GM21360 (cell line): ENCODE data around the gene MACROD2.
"Not testable (repeated sequence)": the region's sequence is repeated elsewhere in the genome, so short reads cannot be mapped to it uniquely, and the experiment has no call there.

Experiments
- ATAC-seq: cut with Tn5 transposase; IDR thresholded peaks from one replicate; pipeline ENCODE4 v1.9.1; 2021; ENCODE audit warnings: mild to moderate bottlenecking, moderate library complexity; ENCODE audit not compliant: unreplicated experiment

Gene MACROD2

GRCh38 chr20:14189794-14190402 is 194.6 kb downstream of the MACROD2 start:
- ATAC-seq, result no peak

- ATAC-seq, result no peak
Measured at GRCh38 chr20:14191559-14191958, 196.2 kb downstream of the MACROD2 start.

- no peak for ATAC-seq
Measured at GRCh38 chr20:14193443-14193842, 198.1 kb downstream of the MACROD2 start.

- ATAC-seq, result no peak
Measured at GRCh38 chr20:14193885-14194284, 198.6 kb downstream of the MACROD2 start.

- no peak for ATAC-seq
Measured at GRCh38 chr20:14197097-14197496, 201.8 kb downstream of the MACROD2 start.

GRCh38 chr20:14198416-14198815 is 203.1 kb downstream of the MACROD2 start:
- no peak for ATAC-seq

- no peak for ATAC-seq
Measured at GRCh38 chr20:14199111-14199510, 203.8 kb downstream of the MACROD2 start.

GRCh38 chr20:14203657-14204056 is 208.3 kb downstream of the MACROD2 start:
- ATAC-seq, result no peak

GRCh38 chr20:14207591-14207990 is 212.3 kb downstream of the MACROD2 start:
- no peak for ATAC-seq

GRCh38 chr20:14208956-14209355 is 213.6 kb downstream of the MACROD2 start:
- ATAC-seq, result no peak

- ATAC-seq, result no peak
Measured at GRCh38 chr20:14210146-14210545, 214.8 kb downstream of the MACROD2 start.

GRCh38 chr20:14214046-14214445 is 218.7 kb downstream of the MACROD2 start:
- no peak for ATAC-seq

GRCh38 chr20:14215880-14216279 is 220.6 kb downstream of the MACROD2 start:
- ATAC-seq, result not testable (repeated sequence)

GRCh38 chr20:14219801-14220461 is 224.6 kb downstream of the MACROD2 start:
- no peak for ATAC-seq

- no peak for ATAC-seq
Measured at GRCh38 chr20:14220986-14221385, 225.7 kb downstream of the MACROD2 start.

- no peak for ATAC-seq
Measured at GRCh38 chr20:14223806-14224205, 228.5 kb downstream of the MACROD2 start.

- ATAC-seq, result not testable (repeated sequence)
Measured at GRCh38 chr20:14226051-14227049, 231.0 kb downstream of the MACROD2 start.

- ATAC-seq, result peak; percentile 49
Measured at GRCh38 chr20:14232650-14233049, 237.3 kb downstream of the MACROD2 start.

GRCh38 chr20:14234666-14235295 is 239.5 kb downstream of the MACROD2 start:
- no peak for ATAC-seq

GRCh38 chr20:14235355-14235754 is 240.0 kb downstream of the MACROD2 start:
- no peak for ATAC-seq

- no peak for ATAC-seq
Measured at GRCh38 chr20:14245368-14245970, 250.2 kb downstream of the MACROD2 start.
